Stimulated activated CD4-positive, alpha-beta T cell treated with anti-CD3 and anti-CD28 coated beads, TNF-alpha, amount 100 ng/mL, for 4 hours (primary cell): Measurements from ENCODE around the gene UNC119.
"Not testable (repeated sequence)": the region's sequence is repeated elsewhere in the genome, so short reads cannot be mapped to it uniquely, and the experiment has no call there.

Experiments
- DNase-seq, 3 experiments: peaks; one replicate each; pipeline ENCODE4 v3.0.0-alpha.2; 2020; ENCODE audit warnings: low read depth in 3 of 3

The UNC119 gene

GRCh38 chr17:28522281-28522680 is 30.1 kb downstream of the UNC119 start:
- not testable (repeated sequence) for DNase-seq

- DNase-seq: no peak
These were observed 30.9 kb downstream of the UNC119 start for GRCh38 chr17:28521311-28522085.

DNA sequence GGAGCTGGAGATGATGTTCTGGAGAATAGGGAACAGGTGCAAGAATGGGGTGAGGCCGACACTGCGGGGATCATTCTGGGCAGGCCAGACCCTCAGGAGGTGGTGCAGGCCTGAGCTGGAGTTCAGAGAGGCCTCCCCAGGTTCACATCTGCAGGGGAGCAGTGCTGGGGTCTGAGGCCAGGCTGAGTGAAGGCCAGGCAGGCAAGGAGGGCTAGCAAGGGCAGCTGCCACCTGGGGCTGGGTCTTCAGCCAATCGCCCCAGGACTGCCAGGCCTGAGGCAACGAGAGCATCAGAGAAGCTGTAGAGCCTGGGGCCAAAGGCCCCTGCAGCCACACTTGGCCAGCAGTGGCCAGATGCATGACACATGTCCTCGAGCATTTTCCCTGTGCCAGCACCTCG is 31.7 kb downstream of the UNC119 start:
- no peak for DNase-seq

DNA sequence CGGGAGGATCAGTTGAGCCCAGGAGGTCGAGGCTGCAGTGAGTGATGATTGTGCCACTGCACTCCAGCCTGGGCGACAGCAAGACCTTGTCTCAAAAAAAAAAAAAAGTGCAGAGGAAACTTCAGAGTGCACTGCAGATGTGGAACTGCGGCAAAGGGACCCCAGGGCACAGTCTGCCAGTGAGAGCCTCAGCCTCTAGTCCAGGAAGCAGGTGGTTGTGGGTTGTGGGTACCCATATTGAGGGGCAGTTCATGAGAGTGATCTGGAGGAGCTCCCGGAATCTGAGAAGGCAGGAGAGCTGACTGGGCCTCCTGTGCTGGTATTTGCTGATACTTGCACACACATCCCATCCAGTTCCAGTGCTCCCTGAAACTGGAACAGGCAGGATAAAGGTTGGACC is 33.2 kb downstream of the UNC119 start:
- DNase-seq: no peak

DNA sequence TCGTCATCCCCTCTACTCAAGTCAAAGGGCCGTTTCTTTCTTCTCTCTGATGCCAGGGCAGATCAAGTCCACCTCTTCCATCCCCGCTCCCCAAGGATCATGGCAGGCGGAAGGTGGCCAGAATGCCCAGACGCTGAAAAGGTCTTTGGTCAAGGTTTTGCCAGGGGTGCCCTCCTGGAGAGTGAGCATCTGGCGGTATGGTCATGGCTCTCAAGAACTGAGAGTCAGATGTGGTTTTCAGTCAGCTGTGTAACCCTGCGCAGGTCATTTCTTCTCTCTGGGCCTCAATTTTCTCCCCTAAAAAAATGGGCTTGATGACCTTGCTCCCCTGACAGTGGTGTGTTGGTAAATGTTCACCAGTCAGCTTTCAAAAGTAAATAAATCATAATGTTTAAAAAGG is 33.8 kb downstream of the UNC119 start:
- DNase-seq: no peak

DNA sequence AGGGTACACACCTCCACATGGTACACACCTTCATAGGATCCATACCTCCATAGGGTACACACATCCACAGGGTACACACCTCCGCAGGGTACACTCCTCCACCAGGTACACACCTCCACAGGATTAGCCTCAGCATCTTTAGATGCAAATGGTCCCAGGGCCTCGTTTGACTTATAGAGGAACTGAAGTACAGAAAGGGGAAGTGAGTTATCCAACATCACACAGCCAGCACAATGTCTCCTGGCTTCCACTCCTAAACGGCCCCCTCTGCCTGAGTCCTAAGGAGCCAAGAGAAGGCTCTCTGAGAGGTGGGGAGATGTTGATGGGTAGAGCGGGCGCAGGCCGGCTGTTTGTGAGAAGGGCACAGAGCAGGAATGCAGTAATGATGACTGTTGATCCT is 34.3 kb downstream of the UNC119 start:
- DNase-seq: no peak

- no peak for DNase-seq
These were observed 36.9 kb downstream of the UNC119 start for GRCh38 chr17:28515518-28515917.

DNA sequence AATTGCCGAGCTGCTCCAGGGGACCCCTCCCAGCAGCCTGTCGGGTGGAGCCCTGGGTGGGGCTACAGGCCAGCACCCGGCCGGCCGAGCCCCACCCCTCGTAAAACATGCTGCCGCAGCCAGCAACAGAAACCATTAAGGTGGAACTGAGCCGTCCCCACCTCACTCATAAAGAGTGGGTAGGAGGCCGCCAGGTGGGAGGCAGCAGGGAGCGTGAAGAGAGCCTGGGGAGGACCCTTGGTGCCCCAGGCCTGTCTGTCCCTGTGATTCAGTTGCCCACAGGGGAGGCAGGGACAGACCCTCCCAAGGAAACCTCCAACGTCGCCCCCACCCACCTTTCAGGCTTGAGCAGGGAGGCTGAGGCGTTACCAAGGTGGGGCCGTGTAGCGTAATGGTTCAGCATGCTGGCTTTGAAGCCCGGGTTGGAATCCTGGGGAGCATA is 37.8 kb downstream of the UNC119 start:
- no peak for DNase-seq

DNA sequence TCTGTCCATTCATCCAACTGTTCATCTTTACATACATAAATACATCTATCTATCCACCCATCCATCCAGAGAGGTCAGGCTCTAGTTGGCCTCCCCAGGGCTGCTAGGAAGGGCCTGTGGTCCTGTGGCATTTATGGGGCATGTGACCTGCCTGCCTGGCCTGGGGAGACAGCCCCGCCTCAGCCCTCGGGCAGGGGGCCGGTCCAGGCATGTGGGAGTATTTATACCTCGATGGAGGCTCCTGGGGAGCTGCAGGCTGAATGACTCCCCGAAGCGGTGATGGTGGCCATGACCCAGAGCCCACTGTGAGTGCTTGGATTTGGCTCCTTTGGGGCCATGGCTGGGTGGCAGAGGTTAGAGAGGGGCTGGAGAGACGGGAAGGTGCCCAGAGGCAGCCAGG is 38.9 kb downstream of the UNC119 start:
- DNase-seq: no peak

GRCh38 chr17:28511858-28512461 is 40.5 kb downstream of the UNC119 start:
- no peak for DNase-seq

GRCh38 chr17:28509789-28510188 is 42.6 kb downstream of the UNC119 start:
- no peak for DNase-seq

DNA sequence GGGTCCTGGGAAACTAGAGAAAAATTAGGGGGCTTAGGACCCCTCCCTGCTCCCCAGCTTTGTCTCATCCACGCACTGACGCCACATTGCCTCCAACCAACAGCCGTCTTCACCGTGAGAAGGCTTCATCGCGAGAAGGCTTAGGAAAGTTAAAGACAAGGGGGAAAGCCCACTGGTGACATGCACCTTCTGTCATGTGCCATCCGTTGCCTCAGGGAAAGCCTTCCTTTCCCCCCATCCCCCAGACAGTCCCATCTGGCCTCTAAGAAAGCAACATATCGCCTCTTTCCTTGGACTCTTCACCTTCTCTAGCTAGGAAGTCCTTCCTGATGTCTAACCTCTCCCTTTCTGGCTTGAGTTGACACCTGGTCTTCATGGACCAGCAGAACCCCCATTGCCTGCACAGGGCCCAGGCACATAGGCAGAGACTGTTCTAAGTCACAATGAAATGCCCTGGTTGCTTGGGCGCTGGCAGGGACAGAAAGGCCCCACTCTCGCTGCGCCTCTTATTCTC is 44.2 kb downstream of the UNC119 start:
- DNase-seq: no peak

DNA sequence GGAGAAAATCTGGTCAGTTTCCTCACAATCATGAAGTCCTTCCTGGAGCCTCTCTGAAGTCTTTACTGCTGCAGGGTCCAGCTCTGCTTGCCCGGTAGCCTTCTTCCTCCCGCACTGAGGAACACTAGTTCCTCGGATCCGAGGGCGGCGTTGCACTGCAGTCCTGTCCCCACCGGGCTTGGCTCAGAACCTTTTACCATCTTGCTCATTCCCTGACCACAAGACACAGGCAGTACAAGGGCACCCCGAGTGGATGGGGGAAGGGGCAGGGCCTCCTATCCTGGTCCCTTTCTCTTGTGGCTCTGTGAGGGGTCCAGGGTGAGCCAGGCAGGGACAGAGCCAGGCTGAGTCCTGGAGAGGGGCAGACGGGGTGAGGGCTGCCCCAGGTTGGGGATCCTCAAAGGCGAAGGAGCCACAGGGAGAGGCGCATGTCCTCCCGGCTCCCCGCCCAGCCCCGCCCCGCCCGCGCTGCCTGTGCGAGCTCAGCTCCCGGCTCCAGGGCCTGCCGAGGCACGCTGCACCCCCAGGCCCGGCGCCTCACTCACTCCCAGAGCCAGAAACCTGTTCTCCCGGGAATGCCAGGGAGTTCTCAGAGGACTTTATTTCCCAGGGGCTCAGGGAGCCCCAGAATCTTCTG is 44.7 kb downstream of the UNC119 start:
- DNase-seq: no peak

DNA sequence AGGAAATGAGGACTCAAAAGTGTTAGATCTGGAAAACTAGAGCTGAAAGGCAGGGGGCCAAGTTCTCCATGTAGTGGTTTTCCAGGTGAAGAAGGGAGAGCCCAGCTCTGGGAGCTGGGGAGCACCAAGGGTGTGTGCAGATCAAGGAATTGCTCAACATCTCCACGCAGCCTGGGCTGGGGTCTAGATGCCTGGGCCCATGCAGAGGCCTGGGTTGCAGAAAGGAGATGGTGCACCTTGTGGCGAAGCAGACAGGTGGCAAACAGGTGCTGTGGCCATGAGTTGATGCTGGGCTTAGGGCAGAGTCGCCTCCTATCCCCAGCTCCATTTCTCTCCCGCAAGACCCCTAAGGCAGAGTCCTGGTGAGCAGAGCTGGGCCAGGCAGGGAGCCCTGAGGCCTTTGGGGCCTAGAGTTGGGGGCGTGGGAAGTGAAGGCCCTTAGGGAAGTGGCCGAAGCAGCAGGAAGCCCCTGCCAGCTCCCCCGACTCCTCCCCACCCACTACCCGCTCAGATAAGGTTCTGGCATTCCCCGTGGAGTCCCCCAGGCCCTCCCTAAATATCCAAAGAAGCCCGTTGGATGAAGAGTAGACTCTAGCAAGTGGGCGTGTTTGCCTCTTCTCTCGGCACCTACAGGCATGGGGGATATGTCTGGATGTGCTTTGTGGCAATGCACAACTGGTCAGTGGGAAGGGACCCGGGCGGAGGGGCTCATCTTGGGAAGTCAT is 45.5 kb downstream of the UNC119 start:
- no peak for DNase-seq

GRCh38 chr17:28505986-28506665 is 46.3 kb downstream of the UNC119 start, which contains the start of gene FOXN1:
TSS of gene FOXN1 (plus strand) at chr17:28506348. CDS start at chr17:28523970, 17,622 bp downstream.
- no peak for DNase-seq

GRCh38 chr17:28503420-28503819 is 49.0 kb downstream of the UNC119 start:
- no peak for DNase-seq

GRCh38 chr17:28501421-28502284 is 50.8 kb downstream of the UNC119 start:
- no peak for DNase-seq

GRCh38 chr17:28500712-28501379 is 51.6 kb downstream of the UNC119 start:
- no peak for DNase-seq

- no peak for DNase-seq
These were observed 52.6 kb downstream of the UNC119 start for GRCh38 chr17:28499684-28500357.

DNA sequence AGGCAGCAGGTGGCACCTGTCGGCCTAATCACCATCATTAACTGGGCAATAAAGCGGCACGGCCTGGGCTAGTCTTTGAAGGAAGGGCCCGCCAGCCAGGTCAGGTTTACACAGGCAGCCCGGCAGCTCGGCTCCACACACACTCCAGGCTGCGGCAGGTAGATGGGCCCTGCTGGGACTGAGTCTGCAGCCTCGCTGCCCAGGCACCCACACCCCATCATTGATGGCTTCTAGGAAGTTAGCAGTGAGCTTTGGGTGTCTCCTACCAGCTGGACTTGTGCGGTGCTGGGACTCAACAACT is 53.1 kb downstream of the UNC119 start:
- DNase-seq: no peak
